Sigmoid colon (tissue), 4 donors: ENCODE measurements around the gene PTPRD.
"Not testable (repeated sequence)": the region's sequence is repeated elsewhere in the genome, so short reads cannot be mapped to it uniquely, and the experiment has no call there.

Experiments used
- CTCF ChIP-seq, 4 experiments: fragments of 450-650 bp in 3 of 4; fragments of 200-600 bp in 1 of 4; IDR thresholded peaks; one replicate each; pipeline ENCODE4 v1.5.1; 2016 to 2019; ENCODE audit warnings: antibody characterized with exemption in 4 of 4, mild to moderate bottlenecking in 3 of 4, moderate library complexity in 2 of 4
- EP300 ChIP-seq, 4 donors: sonication (generic); formaldehyde crosslinking; IDR thresholded peaks; one replicate each; pipeline ENCODE4 v1.6.1; 2017; ENCODE audit warnings: antibody characterized with exemption in 4 of 4

- TF ChIP-seq CTCF, EP300 (IDR thresholded peaks at IDR 0.05): not testable (repeated sequence)
These were observed 163.6 kb downstream of the PTPRD start for GRCh38 chr9:10449201-10449617.
